Measurements from ENCODE around the gene PTGFRN.

The PTGFRN gene

GRCh38 chr1:116950517-116951199 is 40.9 kb downstream of the PTGFRN start:
- TF ChIP-seq EZH2phosphoT487 (conservative IDR thresholded peaks at IDR 0.05; ENCODE audit: low read length) (no peak), CTCF (IDR thresholded peaks at IDR 0.05; ENCODE audit: insufficient read depth, low read length, poor library complexity, severe bottlenecking) (no peak)
- Histone ChIP-seq H3K9me3 (ENCODE audit: insufficient read depth, low read length) (no peaks in the 10 kb centered on the region), H4K20me1 (ENCODE audit: low read depth, low read length) (no peaks in the 10 kb centered on the region), H3K79me2 (ENCODE audit: insufficient read depth, low read length) (no peaks in the 10 kb centered on the region), H3K4me2 (ENCODE audit: low read depth, low read length, poor library complexity, severe bottlenecking) (no peak overlapping the region), H3K36me3 (ENCODE audit: low read length) (no peaks in the 10 kb centered on the region), H3K27ac (ENCODE audit: low read depth, low read length) (no peak overlapping the region), H3K9me2 (replicated peaks; ENCODE audit: insufficient read depth, low read length) (no peaks in the 10 kb centered on the region), H3K4me3 (ENCODE audit: insufficient read depth, low read length, poor library complexity, severe bottlenecking) (no peak overlapping the region), H3K9ac (ENCODE audit: low read length) (no peak overlapping the region), H3K27me3 (ENCODE audit: low read length) (no peaks in the 10 kb centered on the region), H2AFZ (ENCODE audit: low read depth, low read length, severe bottlenecking) (no peak overlapping the region), H3F3A (ENCODE audit: insufficient read depth) (no peaks in the 10 kb centered on the region)

GRCh38 chr1:116951200-116951935 is 41.7 kb downstream of the PTGFRN start:
- Histone ChIP-seq H3K36me3 (ENCODE audit: low read length) (no peaks in the 10 kb centered on the region), H3K9me3 (ENCODE audit: insufficient read depth, low read length) (no peaks in the 10 kb centered on the region), H3K79me2 (ENCODE audit: insufficient read depth, low read length) (no peaks in the 10 kb centered on the region), H3K9ac (ENCODE audit: low read length) (no peak overlapping the region), H3K27ac (ENCODE audit: low read depth, low read length) (no peak overlapping the region), H2AFZ (ENCODE audit: low read depth, low read length, severe bottlenecking) (no peak overlapping the region), H3K4me2 (ENCODE audit: low read depth, low read length, poor library complexity, severe bottlenecking) (no peak overlapping the region), H3K9me2 (replicated peaks; ENCODE audit: insufficient read depth, low read length) (no peaks in the 10 kb centered on the region), H3K27me3 (ENCODE audit: low read length) (no peaks in the 10 kb centered on the region), H3F3A (ENCODE audit: insufficient read depth) (no peaks in the 10 kb centered on the region), H4K20me1 (ENCODE audit: low read depth, low read length) (no peaks in the 10 kb centered on the region), H3K4me3 (ENCODE audit: insufficient read depth, low read length, poor library complexity, severe bottlenecking) (no peak overlapping the region)
- TF ChIP-seq CTCF (IDR thresholded peaks at IDR 0.05; ENCODE audit: insufficient read depth, low read length, poor library complexity, severe bottlenecking) (no peak), EZH2phosphoT487 (conservative IDR thresholded peaks at IDR 0.05; ENCODE audit: low read length) (no peak)

GRCh38 chr1:116952738-116953275 is 43.1 kb downstream of the PTGFRN start:
- TF ChIP-seq EZH2phosphoT487 (conservative IDR thresholded peaks at IDR 0.05; ENCODE audit: low read length), result no peak
- TF ChIP-seq CTCF (IDR thresholded peaks at IDR 0.05; ENCODE audit: insufficient read depth, low read length, poor library complexity, severe bottlenecking), result no peak
- Histone ChIP-seq H2AFZ (ENCODE audit: low read depth, low read length, severe bottlenecking) (no peak overlapping the region), H3K9me3 (ENCODE audit: insufficient read depth, low read length) (no peaks in the 10 kb centered on the region), H3K36me3 (ENCODE audit: low read length) (no peaks in the 10 kb centered on the region), H3F3A (ENCODE audit: insufficient read depth) (no peaks in the 10 kb centered on the region), H3K9me2 (replicated peaks; ENCODE audit: insufficient read depth, low read length) (no peaks in the 10 kb centered on the region), H3K9ac (ENCODE audit: low read length) (no peak overlapping the region), H3K27ac (ENCODE audit: low read depth, low read length) (no peak overlapping the region), H3K27me3 (ENCODE audit: low read length) (no peaks in the 10 kb centered on the region), H3K4me2 (ENCODE audit: low read depth, low read length, poor library complexity, severe bottlenecking) (no peak overlapping the region), H3K79me2 (ENCODE audit: insufficient read depth, low read length) (no peaks in the 10 kb centered on the region), H4K20me1 (ENCODE audit: low read depth, low read length) (no peaks in the 10 kb centered on the region), H3K4me3 (ENCODE audit: insufficient read depth, low read length, poor library complexity, severe bottlenecking) (no peak overlapping the region)
